IPS-NIHi11 (cell line): ENCODE results near the gene MED28.
A peak's percentile ranks its signal among the peaks of the same experiment; 100 is the strongest.
"Not testable (repeated sequence)": the region's sequence is repeated elsewhere in the genome, so short reads cannot be mapped to it uniquely, and the experiment has no call there.

Source experiments
- DNase-seq: peaks from one replicate; pipeline ENCODE4 v3.0.0; 2012; ENCODE audit warnings: mixed read lengths, low spot score

The MED28 gene

DNA sequence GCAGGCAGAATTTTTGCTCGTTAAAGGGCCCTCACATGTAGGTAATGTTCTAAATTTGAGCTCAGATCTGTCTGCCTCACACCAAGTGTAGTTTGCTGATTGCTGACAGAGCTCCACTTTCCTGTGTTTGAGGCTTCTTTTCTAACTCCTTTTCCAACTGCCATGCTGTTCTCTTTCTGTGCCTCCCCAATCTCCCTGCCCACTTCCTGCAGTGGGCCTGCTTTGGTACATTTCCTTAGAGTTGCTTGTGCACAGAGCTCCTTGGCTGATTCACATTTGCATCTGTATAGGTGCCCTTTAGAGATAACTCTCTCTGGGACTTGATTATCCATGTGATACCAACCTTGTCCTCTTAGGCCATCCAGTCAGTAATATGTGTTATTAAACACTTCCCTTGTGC is 4.5 kb downstream of the MED28 start:
- no peak for DNase-seq

- DNase-seq = no peak
Measured at GRCh38 chr4:17619416-17620105, 5.1 kb downstream of the MED28 start.

GRCh38 chr4:17623451-17624001 is 9.1 kb downstream of the MED28 start:
- DNase-seq = no peak

DNA sequence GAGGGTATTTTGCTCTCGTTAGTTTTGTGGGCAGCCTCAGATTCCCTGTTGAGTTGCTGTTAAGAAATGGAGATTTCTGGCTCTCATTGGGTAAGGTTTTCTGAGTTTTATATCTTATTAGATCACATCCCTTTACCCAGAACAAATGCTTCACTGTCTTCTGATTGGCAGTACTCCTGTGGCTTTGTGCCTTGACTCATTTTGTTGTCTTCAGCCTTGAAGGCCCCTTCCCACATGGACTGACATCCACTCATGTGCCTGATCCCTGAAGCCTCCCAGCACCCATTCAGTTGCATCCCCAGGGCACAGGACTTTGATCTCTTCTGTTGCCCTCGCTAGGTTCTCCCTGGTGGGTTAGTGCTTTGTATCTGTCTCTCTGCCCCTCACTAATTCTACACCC is 10.4 kb downstream of the MED28 start:
- DNase-seq = no peak

DNA sequence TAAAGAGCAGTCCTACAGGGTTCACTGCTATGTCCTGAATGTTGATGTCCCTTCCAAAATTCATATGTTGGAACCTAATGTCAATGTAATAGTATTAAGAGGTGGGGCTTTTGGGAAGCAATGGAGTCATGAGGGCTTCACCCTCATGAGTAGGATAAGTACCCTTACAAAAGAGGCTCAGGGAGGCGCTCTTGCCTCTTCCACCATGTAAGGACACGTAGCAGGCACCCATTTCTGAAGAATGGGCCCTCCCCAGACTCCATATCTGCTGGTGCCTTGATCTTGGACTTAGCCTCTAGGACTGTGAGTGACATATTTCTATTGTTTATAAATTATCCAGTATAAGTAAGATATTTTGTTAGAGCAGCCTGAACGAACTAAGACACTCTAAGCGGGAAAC is 15.8 kb downstream of the MED28 start:
- DNase-seq = no peak

GRCh38 chr4:17633600-17633999 is 19.2 kb downstream of the MED28 start:
- DNase-seq = no peak

DNA sequence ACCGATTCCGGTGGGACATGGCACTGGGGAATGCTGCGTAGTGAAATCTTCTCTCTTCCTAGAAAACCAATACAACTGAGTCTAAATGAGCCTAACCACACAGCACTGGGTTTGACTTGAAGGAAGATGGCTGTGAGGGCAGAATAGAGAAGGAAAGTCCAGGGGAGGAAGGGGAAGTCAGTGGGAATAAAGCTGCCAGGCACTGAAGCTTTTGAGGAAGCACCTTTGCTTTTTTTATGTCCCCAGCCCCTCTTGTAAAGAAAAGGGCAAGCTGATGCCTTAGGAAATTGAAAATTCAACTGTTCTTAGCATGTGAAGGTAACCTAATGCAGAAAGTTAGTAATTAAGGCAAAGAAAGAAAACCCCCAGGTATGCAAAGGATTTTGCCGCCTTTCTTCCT is 20.6 kb downstream of the MED28 start:
- no peak for DNase-seq

GRCh38 chr4:17636341-17636695 is 21.9 kb downstream of the MED28 start:
- DNase-seq = peak; percentile 29

DNA sequence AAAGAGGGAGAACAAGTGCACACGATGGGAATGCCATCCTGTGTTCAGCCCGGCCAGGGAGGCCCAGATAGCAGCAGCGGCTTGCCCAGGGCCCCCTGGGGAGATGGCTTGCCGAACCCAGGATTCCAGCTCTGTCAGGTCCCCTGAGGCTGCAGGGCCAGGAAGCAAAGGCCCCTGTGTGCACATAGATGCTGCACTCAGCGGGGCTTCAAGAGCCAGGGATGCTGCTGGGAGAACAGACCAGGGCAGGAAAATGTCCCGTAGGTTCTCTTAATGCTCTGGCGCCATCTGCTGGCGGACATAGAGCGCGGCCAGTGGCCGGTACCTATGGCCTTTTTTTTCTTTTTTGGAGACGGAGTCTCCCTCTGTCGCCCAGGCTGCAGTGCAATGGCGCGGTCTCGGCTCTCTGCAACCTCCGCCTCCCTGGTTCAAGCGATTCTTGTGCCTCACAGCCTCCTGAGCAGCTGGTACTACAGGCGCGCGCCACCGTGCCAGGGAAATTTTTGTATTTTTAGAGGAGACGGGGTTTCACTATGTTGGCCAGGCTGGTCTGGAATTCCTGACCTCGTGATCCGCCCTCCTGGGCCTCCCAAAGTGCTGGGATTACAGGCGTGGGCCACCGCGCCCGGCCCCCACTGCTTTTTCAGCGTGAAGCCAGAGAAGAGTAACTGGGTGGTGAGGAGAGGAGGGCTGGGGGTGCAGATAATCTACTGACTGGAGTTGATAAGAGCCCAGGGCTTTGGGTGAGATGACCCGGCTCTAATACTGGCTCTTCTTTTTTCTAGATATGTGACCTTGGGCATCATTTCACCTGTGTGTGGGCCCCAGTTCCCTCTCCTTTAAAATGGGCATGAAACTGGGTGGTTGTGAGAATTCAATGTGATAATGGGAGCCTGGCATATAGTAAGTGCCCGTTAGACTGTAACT is 22.5 kb downstream of the MED28 start:
- peak; percentile 91 for DNase-seq

- no peak for DNase-seq
Measured at GRCh38 chr4:17639136-17639535, 24.7 kb downstream of the MED28 start.

- no peak for DNase-seq
Measured at GRCh38 chr4:17642398-17642783, 27.9 kb downstream of the MED28 start.

DNA sequence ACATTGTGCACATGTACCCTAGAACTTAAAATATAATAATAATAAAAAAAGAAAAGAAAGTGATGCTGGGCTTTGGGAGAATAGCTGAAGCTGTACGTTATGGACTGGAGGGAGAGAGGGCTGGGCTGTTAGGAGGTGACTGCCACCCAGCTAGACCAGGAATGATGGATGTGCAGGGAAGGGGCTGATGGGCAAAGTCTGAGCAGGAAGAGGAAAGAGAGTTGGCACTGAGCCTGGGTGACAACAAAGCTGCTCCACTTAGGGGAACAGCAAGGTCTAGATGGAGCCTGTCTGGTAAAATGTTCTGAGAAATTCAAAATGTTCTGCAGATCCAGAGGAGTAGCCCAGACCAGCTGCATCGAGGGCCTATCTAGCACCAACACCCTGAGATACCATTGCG is 32.3 kb downstream of the MED28 start:
- DNase-seq = no peak

DNA sequence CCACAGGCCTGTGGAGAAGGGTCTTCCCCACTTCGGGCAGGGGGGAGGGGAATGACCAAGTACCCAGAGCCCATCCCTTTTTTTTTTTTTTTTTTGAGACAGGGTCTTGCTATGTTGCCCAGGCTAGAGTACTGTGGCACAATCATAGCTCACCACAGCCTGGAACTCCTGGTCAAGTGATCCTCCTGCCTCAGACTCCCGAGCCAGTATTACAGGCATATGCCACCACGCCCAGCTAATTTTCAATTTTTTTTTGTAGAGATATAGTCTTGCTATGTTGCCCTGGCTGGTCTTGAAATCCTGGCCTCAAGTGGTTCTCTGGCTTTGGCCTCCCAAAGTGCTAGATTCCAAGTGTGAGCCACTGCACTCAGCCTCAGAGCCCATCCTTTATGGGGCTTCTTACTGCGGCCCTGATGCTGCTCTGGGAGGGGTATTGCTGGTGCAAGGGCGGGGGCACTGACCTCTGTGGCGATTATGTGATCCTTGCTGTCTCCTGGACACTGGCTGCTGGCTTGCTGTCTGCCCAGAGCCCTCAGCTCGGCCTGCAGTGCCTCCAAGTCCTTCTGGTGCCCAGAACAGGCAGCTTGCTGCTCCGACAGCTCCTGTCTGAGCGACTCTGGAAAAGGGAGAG is 32.9 kb downstream of the MED28 start:
- no peak for DNase-seq

GRCh38 chr4:17647927-17648326 is 33.5 kb downstream of the MED28 start:
- DNase-seq = peak; percentile 33

GRCh38 chr4:17650406-17650805 is 36.0 kb downstream of the MED28 start:
- DNase-seq = no peak

GRCh38 chr4:17654701-17655100 is 40.3 kb downstream of the MED28 start:
- no peak for DNase-seq

- no peak for DNase-seq
Measured at GRCh38 chr4:17657090-17657489, 42.6 kb downstream of the MED28 start.

GRCh38 chr4:17657849-17658248 is 43.4 kb downstream of the MED28 start:
- DNase-seq = no peak

GRCh38 chr4:17659196-17659595 is 44.8 kb downstream of the MED28 start:
- DNase-seq = not testable (repeated sequence)

DNA sequence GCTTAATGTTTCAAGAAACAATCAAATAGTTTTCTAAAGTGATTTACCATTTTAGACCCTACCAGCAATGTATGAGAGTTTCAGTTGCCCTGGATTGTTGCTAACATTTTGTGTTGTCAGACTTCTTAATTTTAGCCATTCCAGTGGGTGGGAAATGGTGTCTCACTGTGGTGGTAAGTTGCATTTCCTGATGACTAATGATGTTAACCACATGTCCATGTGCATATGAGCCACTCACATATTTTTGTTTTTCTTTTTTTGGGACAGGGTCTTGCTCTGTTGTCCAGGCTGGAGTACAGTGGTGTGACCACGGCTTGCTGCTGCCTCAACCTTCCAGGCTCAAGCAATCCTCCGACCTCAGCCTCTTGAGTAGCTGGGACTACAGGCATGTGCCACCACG is 48.3 kb downstream of the MED28 start:
- DNase-seq = no peak

DNA sequence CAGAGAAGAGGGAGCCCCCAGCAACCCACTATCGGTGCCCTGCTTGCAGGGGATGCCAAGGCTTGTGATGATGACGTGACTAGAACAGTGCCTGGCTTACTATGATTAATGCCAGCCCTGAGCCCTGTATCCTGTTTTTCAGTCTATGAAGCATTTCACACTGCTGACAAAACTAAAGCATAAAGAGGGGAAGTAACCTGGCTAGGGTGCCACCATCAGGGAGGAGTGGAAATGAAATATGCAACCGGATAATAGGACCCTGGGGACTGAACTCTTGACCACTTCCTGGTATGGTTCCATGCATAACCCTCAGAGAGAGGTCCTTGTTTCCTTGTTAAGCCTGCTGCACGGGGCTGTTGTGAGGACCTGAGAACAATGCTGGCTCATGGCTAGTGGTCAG is 50.3 kb downstream of the MED28 start:
- no peak for DNase-seq

DNA sequence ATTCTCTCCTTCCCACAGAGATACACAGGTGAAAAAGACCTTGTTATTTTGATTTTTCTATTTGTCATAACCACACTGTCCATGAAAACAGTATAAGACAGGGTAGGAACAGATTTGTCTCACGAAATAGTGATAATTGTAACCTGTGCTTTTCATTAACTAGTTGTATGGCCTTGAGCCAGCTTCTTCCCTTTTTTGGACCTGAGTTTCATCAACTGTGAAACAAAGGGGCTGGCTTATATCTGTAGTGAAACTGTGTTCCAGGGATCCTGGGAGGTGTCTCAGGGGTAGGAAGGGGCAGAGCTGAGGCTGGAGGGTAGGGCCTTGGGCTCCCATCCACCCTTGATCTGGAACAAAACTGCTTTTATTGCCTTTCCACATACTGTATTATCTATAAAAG is 50.9 kb downstream of the MED28 start:
- DNase-seq = no peak

DNA sequence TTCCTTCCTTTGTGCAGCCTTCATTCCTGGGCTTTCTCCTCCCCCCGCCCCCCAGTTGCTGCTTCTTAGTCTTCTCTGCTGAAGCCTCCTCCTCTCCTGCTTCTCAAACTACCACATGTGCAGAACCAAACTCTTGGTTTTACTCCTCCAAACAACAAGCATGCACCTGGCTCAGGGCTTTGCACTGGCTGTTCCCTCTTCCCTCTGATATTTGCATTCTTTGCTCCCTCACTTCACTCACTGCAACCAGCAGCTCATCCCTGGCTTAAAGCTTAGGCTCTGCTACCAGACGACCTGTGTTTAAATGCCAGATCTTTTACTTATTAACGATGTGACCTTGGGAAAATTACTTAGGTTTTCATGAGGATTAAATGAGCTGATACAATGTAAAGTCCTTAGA is 51.4 kb downstream of the MED28 start:
- DNase-seq = no peak
